ENCODE data around the gene PXYLP1.

The PXYLP1 gene

GRCh38 chr3:141336672-141337522, 105.3 kb downstream of the PXYLP1 start:
- Histone ChIP-seq H3K9me3 (ENCODE audit: insufficient read depth, low read length, severe bottlenecking) (no peaks in the 10 kb centered on the region), H3K36me3 (ENCODE audit: insufficient read depth, low read length) (no peaks in the 10 kb centered on the region), H3K79me2 (ENCODE audit: insufficient read depth, low read length) (no peaks in the 10 kb centered on the region), H4K20me1 (ENCODE audit: insufficient read depth, low read length) (no peaks in the 10 kb centered on the region), H2AFZ (ENCODE audit: low read depth, low read length) (no peak overlapping the region), H3K27me3 (ENCODE audit: insufficient read depth, low read length, poor library complexity) (no peaks in the 10 kb centered on the region), H3K4me2 (ENCODE audit: insufficient read depth, low read length) (no peak overlapping the region), H3K4me3 (ENCODE audit: low read depth in 1 of 2, low read length in 2 of 2) (no peak overlapping the region), H3K9ac (ENCODE audit: low read depth, low read length) (no peak overlapping the region), H3K27ac (ENCODE audit: low read length) (no peak overlapping the region), H3K4me1 (ENCODE audit: insufficient read depth, low read length) (no peaks in the 10 kb centered on the region)
- TF ChIP-seq EZH2 (IDR thresholded peaks at IDR 0.05; ENCODE audit: borderline replicate concordance, low read depth, low read length, severe bottlenecking) (no peak), CTCF (IDR thresholded peaks at IDR 0.05; ENCODE audit: borderline replicate concordance, extremely low read depth, low read length, poor library complexity, severe bottlenecking) (no peak)
- ATAC-seq (ENCODE audit: insufficient read depth, low read depth) (no peak), DNase-seq (no peak)

- Histone ChIP-seq H3K36me3 (ENCODE audit: insufficient read depth, low read length) (no peaks in the 10 kb centered on the region), H3K27ac (ENCODE audit: low read length) (no peak overlapping the region), H3K9me3 (ENCODE audit: insufficient read depth, low read length, severe bottlenecking) (no peaks in the 10 kb centered on the region), H3K79me2 (ENCODE audit: insufficient read depth, low read length) (no peaks in the 10 kb centered on the region), H3K4me1 (ENCODE audit: insufficient read depth, low read length) (no peaks in the 10 kb centered on the region), H4K20me1 (ENCODE audit: insufficient read depth, low read length) (no peaks in the 10 kb centered on the region), H3K4me2 (ENCODE audit: insufficient read depth, low read length) (no peak overlapping the region), H3K4me3 (ENCODE audit: low read depth in 1 of 2, low read length in 2 of 2) (no peak overlapping the region), H2AFZ (ENCODE audit: low read depth, low read length) (no peak overlapping the region), H3K27me3 (ENCODE audit: insufficient read depth, low read length, poor library complexity) (no peaks in the 10 kb centered on the region), H3K9ac (ENCODE audit: low read depth, low read length) (no peak overlapping the region)
- TF ChIP-seq CTCF (IDR thresholded peaks at IDR 0.05; ENCODE audit: borderline replicate concordance, extremely low read depth, low read length, poor library complexity, severe bottlenecking) (no peak), EZH2 (IDR thresholded peaks at IDR 0.05; ENCODE audit: borderline replicate concordance, low read depth, low read length, severe bottlenecking) (no peak)
- no peak for DNase-seq
- ATAC-seq (ENCODE audit: insufficient read depth, low read depth): no peak
Measured at GRCh38 chr3:141337523-141337854, 105.9 kb downstream of the PXYLP1 start.

GRCh38 chr3:141337991-141338390, 106.4 kb downstream of the PXYLP1 start:
- no peak overlapping the region for H3K4me2 ChIP-seq (ENCODE audit: insufficient read depth, low read length)
- ATAC-seq (ENCODE audit: insufficient read depth, low read depth): no peak

More at GRCh38 chr3:141337991-141338390, 106.4 kb downstream of the PXYLP1 start:
- DNase-seq: no peak
- Histone ChIP-seq H3K79me2 (ENCODE audit: insufficient read depth, low read length) (no peaks in the 10 kb centered on the region), H3K9ac (ENCODE audit: low read depth, low read length) (no peak overlapping the region), H3K27ac (ENCODE audit: low read length) (no peak overlapping the region), H3K4me1 (ENCODE audit: insufficient read depth, low read length) (no peaks in the 10 kb centered on the region), H3K27me3 (ENCODE audit: insufficient read depth, low read length, poor library complexity) (no peaks in the 10 kb centered on the region), H3K4me3 (ENCODE audit: low read depth in 1 of 2, low read length in 2 of 2) (no peak overlapping the region), H4K20me1 (ENCODE audit: insufficient read depth, low read length) (no peaks in the 10 kb centered on the region), H3K9me3 (ENCODE audit: insufficient read depth, low read length, severe bottlenecking) (no peaks in the 10 kb centered on the region), H3K36me3 (ENCODE audit: insufficient read depth, low read length) (no peaks in the 10 kb centered on the region), H2AFZ (ENCODE audit: low read depth, low read length) (no peak overlapping the region)
- TF ChIP-seq EZH2 (IDR thresholded peaks at IDR 0.05; ENCODE audit: borderline replicate concordance, low read depth, low read length, severe bottlenecking) (no peak), CTCF (IDR thresholded peaks at IDR 0.05; ENCODE audit: borderline replicate concordance, extremely low read depth, low read length, poor library complexity, severe bottlenecking) (no peak)

All from DND-41 (cell line).